GM06990 (cell line): Measurements from ENCODE around the gene SCAF4.
A peak's percentile ranks its signal among the peaks of the same experiment; 100 is the strongest.

Source experiments
- DNase-seq: peaks from one replicate; pipeline ENCODE4 v3.0.0-alpha.2; 2011; ENCODE audit not compliant: insufficient read length; ENCODE audit errors: extremely low read depth
- H3K27me3 ChIP-seq: replicated peaks from 2 replicates; pipeline ENCODE4 v1.6.0; 2011; ENCODE audit warnings: low read length; ENCODE audit not compliant: control insufficient read depth, insufficient read depth
- H3K36me3 ChIP-seq: 2 replicates; pipeline ENCODE4 v1.5.1; 2011; ENCODE audit warnings: low read length; ENCODE audit not compliant: control insufficient read depth, insufficient read depth
- H3K4me3 ChIP-seq: replicated peaks from 2 replicates; pipeline ENCODE4 v1.5.1; 2011; ENCODE audit warnings: low read depth, mild to moderate bottlenecking, control low read depth, low read length
- CTCF ChIP-seq: IDR thresholded peaks from 2 replicates; pipeline ENCODE4 v1.5.1; 2011; ENCODE audit warnings: low read length, control low read depth, mild to moderate bottlenecking, inconsistent platforms; ENCODE audit not compliant: insufficient read depth, poor library complexity, severe bottlenecking

SCAF4 gene

GRCh38 chr21:31733551-31734149, 1.7 kb upstream of the SCAF4 start:
- DNase-seq: no peak
- Histone ChIP-seq H3K4me3 (no peak overlapping the region; the same call in 1 of the 2 replicates), H3K36me3 (no peaks in the 10 kb centered on the region), H3K27me3 (no peaks in the 10 kb centered on the region)
- TF ChIP-seq CTCF: no peak

- TF ChIP-seq CTCF: no peak
- Histone ChIP-seq H3K4me3 (peak overlapping the region; percentile 69), H3K36me3 (no peaks in the 10 kb centered on the region), H3K27me3 (no peaks in the 10 kb centered on the region)
- peak; percentile 42 for DNase-seq
Observed at GRCh38 chr21:31732597-31733550, 956 bp upstream of the SCAF4 start.

GRCh38 chr21:31731056-31731856, 662 bp downstream of the SCAF4 start:
- Histone ChIP-seq H3K4me3 (peak overlapping the region; percentile 90), H3K36me3 (no peaks in the 10 kb centered on the region; the same call in 1 of the 2 replicates), H3K27me3 (no peaks in the 10 kb centered on the region)
- DNase-seq: no peak
- peak; percentile 40 for TF ChIP-seq CTCF

GRCh38 chr21:31730712-31731055, 1.2 kb downstream of the SCAF4 start:
- no peaks in the 10 kb centered on the region for H3K27me3 ChIP-seq
- TF ChIP-seq CTCF: no peak
- DNase-seq: no peak
- H3K36me3 ChIP-seq: no peaks in the 10 kb centered on the region; the same call in 1 of the 2 replicates
- peak overlapping the region; percentile 90 for H3K4me3 ChIP-seq

GRCh38 chr21:31729622-31730343, 2.1 kb downstream of the SCAF4 start:
- H3K36me3 ChIP-seq: no peaks in the 10 kb centered on the region; the same call in 1 of the 2 replicates
- no peak for TF ChIP-seq CTCF
- peak overlapping the region; percentile 90 for H3K4me3 ChIP-seq
- DNase-seq: no peak
- no peaks in the 10 kb centered on the region for H3K27me3 ChIP-seq
